ENCODE results near the gene TTLL9. TPM values are rescaled to one million over a fixed set of nuclear protein-coding genes. Genes with fewer than 3 reads are reported as not detected.
A peak's percentile ranks its signal among the peaks of the same experiment; 100 is the strongest.

Gene TTLL9
- total RNA-seq, 6 donors from 2014 or later: 0.31 to 20.7 (median 4.4) TPM

DNA sequence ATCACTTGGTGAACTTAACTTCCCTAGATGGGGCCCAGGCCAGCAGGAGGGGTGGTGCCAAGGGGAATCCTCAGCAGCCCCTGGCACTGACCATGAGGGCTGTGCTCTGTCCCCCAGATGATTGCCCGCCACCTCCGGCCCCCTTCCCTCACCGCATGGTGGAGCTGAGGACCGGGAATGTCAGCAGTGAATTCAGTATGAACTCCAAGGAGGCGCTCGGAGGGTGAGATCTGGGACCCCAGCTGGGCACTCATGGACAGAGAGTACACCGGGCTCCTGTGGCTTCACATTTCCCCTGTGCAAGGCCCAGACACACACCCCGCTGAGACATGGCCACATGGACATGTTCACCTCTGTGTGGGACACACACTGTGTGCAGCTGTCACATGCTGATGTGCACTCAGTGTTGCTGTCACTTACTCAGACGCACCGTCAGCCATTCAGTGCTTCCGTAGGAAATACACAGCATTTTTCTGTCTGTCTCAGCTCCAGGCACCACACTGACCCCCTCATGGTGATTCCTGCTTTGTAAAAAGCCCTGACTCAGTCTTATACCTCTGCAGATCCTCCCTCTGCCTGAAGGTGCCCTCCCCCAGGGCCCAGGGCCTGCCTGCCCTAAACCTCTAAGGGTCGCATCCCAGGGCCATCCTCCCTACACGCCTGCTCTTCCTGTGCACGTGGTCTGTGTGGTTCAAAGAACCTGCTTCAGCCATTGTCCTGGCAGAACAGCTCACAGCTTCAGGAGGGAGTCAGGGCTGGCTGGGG lies 46.9 kb upstream of the TTLL9 start:
- no peak overlapping the region for H3K4me3 ChIP-seq
- H3K9me3 ChIP-seq: no peaks in the 10 kb centered on the region
- WGBS, 2 donors: 58 to 79% methylated on average over 9 to 14 of the region's 14 CpGs
- no peak for ATAC-seq (ENCODE audit: low FRiP score in 2 of 2)
- no peak overlapping the region for H3K27ac ChIP-seq
- DNase-seq: peak in 1 of 2 donors; percentile 40
- H3K27me3 ChIP-seq: no peaks in the 10 kb centered on the region
- no peaks in the 10 kb centered on the region for H3K36me3 ChIP-seq
- TF ChIP-seq POLR2A (IDR thresholded peaks at IDR 0.05): no peak
- no peak for TF ChIP-seq POLR2AphosphoS5 (IDR thresholded peaks at IDR 0.05)
- TF ChIP-seq EP300 (IDR thresholded peaks at IDR 0.05): no peak
- TF ChIP-seq CTCF (IDR thresholded peaks at IDR 0.05): no peak
- peaks cover 0 to 12% (median 10%) of the 10 kb centered on the region in 4 donors for H3K4me1 ChIP-seq

DNA sequence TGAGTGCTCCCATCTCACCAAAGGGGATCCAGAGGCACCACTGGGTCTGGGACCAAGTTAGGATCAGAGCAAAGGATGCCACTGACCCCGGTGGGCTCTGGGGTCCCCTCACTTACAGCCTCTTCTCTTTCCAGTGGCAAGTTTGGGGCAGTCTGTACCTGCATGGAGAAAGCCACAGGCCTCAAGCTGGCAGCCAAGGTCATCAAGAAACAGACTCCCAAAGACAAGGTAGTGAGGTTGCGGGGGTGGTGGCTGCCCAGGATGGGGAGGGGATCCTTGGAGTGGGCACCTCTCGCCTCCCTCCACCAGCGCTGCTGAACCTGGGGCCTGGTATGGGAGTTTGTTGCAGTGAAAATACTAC lies 46.3 kb upstream of the TTLL9 start:
- no peak for DNase-seq
- no peak for TF ChIP-seq POLR2AphosphoS5 (IDR thresholded peaks at IDR 0.05)
- TF ChIP-seq POLR2A (IDR thresholded peaks at IDR 0.05): no peak
- TF ChIP-seq EP300 (IDR thresholded peaks at IDR 0.05): no peak
- no peak for TF ChIP-seq CTCF (IDR thresholded peaks at IDR 0.05)

DNA sequence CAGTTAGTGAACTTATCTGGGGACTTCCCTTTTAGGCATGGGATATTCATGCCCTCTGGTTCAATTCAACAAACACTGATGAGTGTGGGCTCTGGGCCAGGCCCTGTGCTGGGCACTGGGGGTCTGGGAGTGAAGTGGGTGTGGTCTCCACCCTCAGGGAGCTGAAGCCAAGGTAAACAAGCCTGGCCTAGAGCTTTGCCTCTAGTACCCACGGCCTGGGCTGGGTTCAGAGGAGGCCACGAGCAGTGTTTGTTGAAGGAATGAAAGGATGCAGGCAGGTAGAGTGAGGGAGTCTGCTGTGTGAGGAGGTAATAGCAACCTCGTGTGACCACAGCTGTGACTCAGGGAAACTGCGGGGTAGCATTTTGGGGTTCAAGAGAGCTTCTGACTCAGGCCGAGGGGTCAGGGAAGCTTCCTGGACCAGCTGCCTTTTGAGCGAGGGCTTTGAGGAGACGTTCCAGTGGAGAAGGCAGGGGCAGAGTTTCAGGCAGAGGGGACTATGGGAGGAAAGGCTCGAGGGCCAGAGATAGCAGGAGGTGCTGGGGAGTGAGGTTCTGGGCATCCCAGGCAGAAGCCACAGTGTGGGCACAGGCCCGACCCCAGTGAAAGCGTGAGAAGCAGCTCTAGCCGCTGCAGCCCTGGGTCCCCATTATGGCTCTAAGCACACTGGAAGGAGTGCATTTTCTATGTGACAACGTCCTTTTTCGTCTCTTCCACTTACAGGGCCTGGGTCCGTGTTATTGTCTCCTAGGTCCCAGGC lies 45.7 kb upstream of the TTLL9 start:
- Histone ChIP-seq H3K36me3 (no peaks in the 10 kb centered on the region), H3K27ac (no peak overlapping the region), H3K4me3 (no peak overlapping the region), H3K4me1 (peaks cover 0 to 12% (median 10%) of the 10 kb centered on the region in 4 donors), H3K27me3 (no peaks in the 10 kb centered on the region), H3K9me3 (no peaks in the 10 kb centered on the region)
- TF ChIP-seq POLR2AphosphoS5 (IDR thresholded peaks at IDR 0.05): no peak
- no peak for TF ChIP-seq EP300 (IDR thresholded peaks at IDR 0.05)
- TF ChIP-seq CTCF (IDR thresholded peaks at IDR 0.05): no peak
- TF ChIP-seq POLR2A (IDR thresholded peaks at IDR 0.05): no peak
- ATAC-seq (ENCODE audit: low FRiP score in 2 of 2) (no peak), DNase-seq (no peak)
- WGBS, 2 donors: 74 to 80% methylated on average over 13 to 14 of the region's 14 CpGs

More for the DNA sequence above, 46.3 kb upstream of the TTLL9 start:
- no peaks in the 10 kb centered on the region for H3K27me3 ChIP-seq
- H3K4me3 ChIP-seq: no peak overlapping the region
- no peak overlapping the region for H3K27ac ChIP-seq
- no peaks in the 10 kb centered on the region for H3K36me3 ChIP-seq
- H3K9me3 ChIP-seq: no peaks in the 10 kb centered on the region
- WGBS, 2 donors: 93 to 97% methylated on average over 3 to 4 of the region's 4 CpGs
- no peak for ATAC-seq (ENCODE audit: low FRiP score in 2 of 2)
- H3K4me1 ChIP-seq: peaks cover 0 to 12% (median 10%) of the 10 kb centered on the region in 4 donors

DNA sequence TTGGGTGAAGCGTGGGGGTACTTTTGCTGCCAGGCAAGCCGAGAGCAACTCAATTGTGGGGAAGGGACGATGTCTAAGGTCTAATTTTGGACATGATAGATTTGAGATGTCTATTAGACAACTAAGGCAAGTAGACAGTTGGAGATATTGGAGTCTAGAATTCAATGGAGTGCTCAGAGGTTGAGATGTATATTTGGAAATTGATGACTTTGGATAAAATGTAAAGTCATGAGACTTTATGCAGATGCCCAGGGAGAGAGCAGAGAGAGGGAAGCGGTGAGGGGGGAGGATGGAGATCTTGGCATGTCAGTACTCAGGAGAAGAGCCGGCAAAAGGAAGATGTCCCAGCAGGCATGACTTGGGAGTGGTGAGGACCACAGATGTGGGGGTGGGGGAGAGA lies 44.4 kb upstream of the TTLL9 start:
- no peak overlapping the region for H3K4me3 ChIP-seq

More for the DNA sequence above, 44.4 kb upstream of the TTLL9 start:
- Histone ChIP-seq H3K9me3 (no peaks in the 10 kb centered on the region), H3K27ac (no peak overlapping the region), H3K36me3 (no peaks in the 10 kb centered on the region), H3K27me3 (no peaks in the 10 kb centered on the region), H3K4me1 (peaks cover 0 to 12% (median 10%) of the 10 kb centered on the region in 4 donors)
- 87 to 96% methylated on average over 5 of the region's 5 CpGs for whole genome bisulfite sequencing, 2 donors
- DNase-seq: no peak
- ATAC-seq (ENCODE audit: low FRiP score in 2 of 2): no peak
- TF ChIP-seq EP300 (IDR thresholded peaks at IDR 0.05): no peak
- TF ChIP-seq POLR2A (IDR thresholded peaks at IDR 0.05): no peak
- TF ChIP-seq POLR2AphosphoS5 (IDR thresholded peaks at IDR 0.05): no peak
- TF ChIP-seq CTCF (IDR thresholded peaks at IDR 0.05): no peak

All from upper lobe of left lung (tissue), 6 donors.